K562 (cell line): ENCODE data around the gene CCDC136. TPM values are rescaled to one million over a fixed set of nuclear protein-coding genes. Genes with fewer than 3 reads are reported as not detected.
A peak's percentile ranks its signal among the peaks of the same experiment; 100 is the strongest.

Source experiments
- ASH1L ChIP-seq: fragments of 450-650 bp; IDR thresholded peaks from 2 replicates; pipeline ENCODE4 v1.6.1; 2018; ENCODE audit warnings: borderline replicate concordance, mild to moderate bottlenecking, low read depth; ENCODE audit not compliant: partially characterized antibody
- C11orf30 ChIP-seq: fragments of 450-650 bp; IDR thresholded peaks from 2 replicates; pipeline ENCODE4 v1.6.1; 2016; ENCODE audit warnings: low read depth, mild to moderate bottlenecking
- CBX1 ChIP-seq: sonication (generic); IDR thresholded peaks from 2 replicates; pipeline ENCODE4 v1.6.1; 2016; ENCODE audit warnings: antibody characterized with exemption, low read depth, mild to moderate bottlenecking
- CHD4 ChIP-seq: fragments of 200-600 bp; sonication (generic); IDR thresholded peaks from 3 replicates; pipeline ENCODE4 v1.6.1; 2012; ENCODE audit warnings: low read depth, mild to moderate bottlenecking, mixed read lengths, low read length, inconsistent platforms; ENCODE audit not compliant: insufficient read depth, insufficient replicate concordance, poor library complexity, severe bottlenecking
- FOS ChIP-seq: IDR thresholded peaks from 3 replicates; pipeline ENCODE4 v1.6.1; 2011; ENCODE audit not compliant: insufficient read length; ENCODE audit errors: extremely low read depth
- FOXA1 ChIP-seq: fragments of 450-650 bp; IDR thresholded peaks from 2 replicates; pipeline ENCODE4 v1.6.1; 2016; ENCODE audit warnings: mild to moderate bottlenecking, borderline replicate concordance
- GABPB1 ChIP-seq: sonication (generic); formaldehyde crosslinking; IDR thresholded peaks from 2 replicates; pipeline ENCODE4 v1.8.0; 2022; ENCODE audit warnings: mild to moderate bottlenecking, missing genetic modification reagents
- HDGF ChIP-seq: fragments of 450-650 bp; IDR thresholded peaks from 2 replicates; pipeline ENCODE4 v1.6.1; 2016
- HMG20A ChIP-seq: fragments of 450-650 bp; formaldehyde crosslinking; conservative IDR thresholded peaks from 2 replicates; pipeline ENCODE4 v1.4.0; 2020; ENCODE audit warnings: mild to moderate bottlenecking, mixed read lengths
- HNRNPL ChIP-seq: fragments of 200-400 bp; formaldehyde crosslinking; IDR thresholded peaks from 2 replicates; pipeline ENCODE4 v1.6.1; 2017; ENCODE audit warnings: low read depth, mild to moderate bottlenecking, low read length
- LARP7 ChIP-seq: fragments of 450-650 bp; IDR thresholded peaks from 2 replicates; pipeline ENCODE4 v1.6.1; 2016
- MED1 ChIP-seq: sonication (generic); formaldehyde crosslinking; IDR thresholded peaks from 2 replicates; pipeline ENCODE4 v1.8.1; 2023; ENCODE audit warnings: missing genetic modification reagents, borderline replicate concordance
- MXI1 ChIP-seq: IDR thresholded peaks from 2 replicates; pipeline ENCODE4 v1.6.1; 2011; ENCODE audit warnings: low read depth, mild to moderate bottlenecking, improper control_type of control experiment, low read length
- NONO ChIP-seq, 2 experiments: fragments of 200-400 bp in 1 of 2; fragments of 450-650 bp in 1 of 2; formaldehyde crosslinking in 1 of 2; IDR thresholded peaks; 2 replicates each; pipeline ENCODE4 v1.6.1; 2017; ENCODE audit warnings: low read depth in 2 of 2, mild to moderate bottlenecking in 2 of 2, moderate library complexity in 2 of 2, low read length in 1 of 2
- NR2F6 ChIP-seq: fragments of 450-650 bp; formaldehyde crosslinking; IDR thresholded peaks from 2 replicates; pipeline ENCODE4 v1.4.0; 2020; ENCODE audit warnings: mild to moderate bottlenecking
- PHTF2 ChIP-seq: fragments of 250-450 bp; sonication (Bioruptor Pico); IDR thresholded peaks from 2 replicates; pipeline ENCODE4 v1.5.0; 2021; ENCODE audit warnings: mild to moderate bottlenecking
- POLR3G ChIP-seq: IDR thresholded peaks from 2 replicates; pipeline ENCODE4 v1.6.1; 2011; ENCODE audit not compliant: insufficient read length, insufficient replicate concordance; ENCODE audit errors: extremely low read depth
- PRMT5 ChIP-seq: sonication (generic); formaldehyde crosslinking; IDR thresholded peaks from 2 replicates; pipeline ENCODE4 v1.5.0; 2020; ENCODE audit warnings: missing genetic modification reagents
- RBM34 ChIP-seq: fragments of 200-400 bp; formaldehyde crosslinking; IDR thresholded peaks from 2 replicates; pipeline ENCODE4 v1.6.1; 2018; ENCODE audit warnings: low read length, borderline replicate concordance; ENCODE audit not compliant: insufficient read depth
- SMAD1 ChIP-seq: fragments of 150-350 bp; IDR thresholded peaks from 2 replicates; pipeline ENCODE4 v1.6.1; 2014; ENCODE audit warnings: low read length, low read depth; ENCODE audit not compliant: partially characterized antibody
- SRSF9 ChIP-seq: fragments of 200-400 bp; formaldehyde crosslinking; IDR thresholded peaks from 2 replicates; pipeline ENCODE4 v1.6.1; 2017; ENCODE audit warnings: low read depth, low read length, borderline replicate concordance
- ZNF174 ChIP-seq: fragments of 250-450 bp; sonication (Bioruptor Pico); IDR thresholded peaks from 2 replicates; pipeline ENCODE4 v1.4.0; 2020; ENCODE audit warnings: mild to moderate bottlenecking
- ZNF197 ChIP-seq: fragments of 200-800 bp; sonication (Bioruptor generic); IDR thresholded peaks from 2 replicates; pipeline ENCODE4 v1.6.1; 2016; ENCODE audit warnings: low read depth, missing genetic modification characterization, missing compliant biosample characterization
- ZNF217 ChIP-seq: sonication (generic); formaldehyde crosslinking; IDR thresholded peaks from 2 replicates; pipeline ENCODE4 v1.8.0; 2022; ENCODE audit warnings: mild to moderate bottlenecking, missing genetic modification reagents
- ZNF347 ChIP-seq: fragments of 450-650 bp; formaldehyde crosslinking; IDR thresholded peaks from 2 replicates; pipeline ENCODE4 v1.4.0; 2020; ENCODE audit warnings: low read depth, mild to moderate bottlenecking, moderate library complexity
- ZNF354B ChIP-seq: fragments of 250-450 bp; sonication (Bioruptor Pico); IDR thresholded peaks from 2 replicates; pipeline ENCODE4 v1.4.0; 2020
- polyA plus RNA-seq, 8 experiments: library from polyadenylated mRNA; depleted of rRNA in 4 of 8; stranded (reverse) in 5 of 8; unstranded in 3 of 8; fragments of >200 nt; fragmentation: Nextera tagmentation in 2 of 8; fragmentation: Illumina TruSeq in 1 of 8; extraction: Ambion mirVana in 2 of 8; extraction: Trizol in 1 of 8; gene quantifications; 2 replicates each; pipeline versions ENCODE4 v1.2.1 to v1.2.3, GENCODE V29; 2011 to 2014; ENCODE audit warnings: inconsistent platforms in 1 of 8, missing spikeins in 1 of 8
- total RNA-seq, 7 experiments: library from RNA; depleted of rRNA in 6 of 7; stranded (reverse); fragments of >200 nt in 6 of 7; fragmentation: Illumina TruSeq in 2 of 7; extraction: Trizol in 2 of 7; gene quantifications; 2 replicates each; pipeline versions ENCODE4 v1.2.1 to v1.2.3, GENCODE V29; 2011 to 2021; ENCODE audit warnings: low replicate concordance in 1 of 7
- TF ChIP-seq, protein P1 (sequence below), 3 experiments: fragments of 200-800 bp in 1 of 3; fragments of 250-450 bp in 1 of 3; fragments of 450-650 bp in 1 of 3; sonication (Bioruptor Pico) in 1 of 3; sonication (Bioruptor generic) in 1 of 3; formaldehyde crosslinking in 1 of 3; IDR thresholded peaks; 2 replicates each; pipeline versions ENCODE4 v1.6.1 to v1.8.0; 2016 to 2022; ENCODE audit warnings: mild to moderate bottlenecking in 2 of 3, missing genetic modification characterization in 2 of 3, missing compliant biosample characterization in 1 of 3, moderate library complexity in 1 of 3

Gene CCDC136
- total and polyA plus RNA-seq, 9 of the 15 experiments (the other 6 are each of a cell fraction or from before 2014, with no cell fraction given) = 2.4 to 40.8 (median 26.5) TPM

DNA sequence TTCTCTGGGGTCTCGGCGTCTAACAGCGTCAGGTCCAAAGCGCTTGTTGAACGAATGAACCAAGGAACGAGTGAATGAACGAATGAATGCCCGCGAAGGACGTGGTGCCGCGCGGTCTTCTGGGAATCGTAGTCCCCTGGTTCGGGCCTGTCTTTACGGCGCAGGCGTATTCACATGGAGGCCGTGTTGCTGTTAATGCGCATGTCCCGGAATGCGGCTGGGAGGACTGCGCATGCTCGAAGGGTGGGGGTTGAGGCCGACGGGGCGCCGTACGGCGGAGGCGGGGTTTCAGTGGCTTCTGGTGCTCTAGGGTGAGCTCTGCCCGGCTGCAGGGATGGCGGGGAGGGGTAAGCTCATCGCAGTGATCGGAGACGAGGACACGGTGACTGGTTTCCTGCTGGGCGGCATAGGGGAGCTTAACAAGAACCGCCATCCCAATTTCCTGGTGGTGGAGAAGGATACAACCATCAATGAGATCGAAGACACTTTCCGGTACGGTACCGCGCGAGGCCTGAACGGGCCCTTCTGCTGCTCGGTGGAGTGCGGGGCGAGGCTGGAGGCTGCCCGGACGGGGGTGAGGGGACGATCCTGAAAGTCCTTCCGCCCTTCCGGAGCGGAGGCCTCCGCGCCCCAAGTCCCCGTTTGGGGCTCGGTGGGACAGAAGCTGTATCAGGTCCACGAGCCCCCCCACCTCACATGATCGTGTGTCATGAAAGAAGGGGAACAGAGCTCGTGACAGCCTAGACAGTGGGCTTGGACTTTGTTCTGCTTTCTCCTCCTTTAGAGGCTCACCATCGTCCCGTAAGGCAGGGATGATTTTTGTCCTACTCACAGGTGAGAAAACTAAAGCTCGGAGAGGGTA, 71.0 kb downstream of the CCDC136 start, which contains the start of gene ATP6V1F (continued):
- TF ChIP-seq ASH1L = no peak
- no peak for TF ChIP-seq CHD4
- TF ChIP-seq C11orf30 = no peak
- TF ChIP-seq FOS = no peak
- TF ChIP-seq MED1 = no peak
- no peak for TF ChIP-seq HNRNPL
- peak; percentile 51; the same call in 1 of the 2 replicates for TF ChIP-seq MXI1
- TF ChIP-seq ZNF354B (CRISPR knock-in tag) = no peak
- peak; percentile 72 for TF ChIP-seq GABPB1 (CRISPR knock-in tag)
- no peak for TF ChIP-seq SRSF9
- TF ChIP-seq NONO (IDR thresholded peaks at IDR 0.05; ENCODE audit: low read depth in 2 of 2, low read length in 1 of 2) = peak in 1 of 2 experiments; percentile 70; a peak in 1 of 4 replicates
- no peak for TF ChIP-seq POLR3G
- no peak for TF ChIP-seq FOXA1
- TF ChIP-seq ZNF197 (CRISPR knock-in tag) = no peak; the same call in 1 of the 2 replicates
- TF ChIP-seq ZNF174 (CRISPR knock-in tag) = no peak
- TF ChIP-seq RBM34 = no peak
- TF ChIP-seq NR2F6 = 0 out of 2 replicates have a peak, but pooled peaks have one; percentile 15
- no peak for TF ChIP-seq ZNF217
- TF ChIP-seq, protein P1, sequence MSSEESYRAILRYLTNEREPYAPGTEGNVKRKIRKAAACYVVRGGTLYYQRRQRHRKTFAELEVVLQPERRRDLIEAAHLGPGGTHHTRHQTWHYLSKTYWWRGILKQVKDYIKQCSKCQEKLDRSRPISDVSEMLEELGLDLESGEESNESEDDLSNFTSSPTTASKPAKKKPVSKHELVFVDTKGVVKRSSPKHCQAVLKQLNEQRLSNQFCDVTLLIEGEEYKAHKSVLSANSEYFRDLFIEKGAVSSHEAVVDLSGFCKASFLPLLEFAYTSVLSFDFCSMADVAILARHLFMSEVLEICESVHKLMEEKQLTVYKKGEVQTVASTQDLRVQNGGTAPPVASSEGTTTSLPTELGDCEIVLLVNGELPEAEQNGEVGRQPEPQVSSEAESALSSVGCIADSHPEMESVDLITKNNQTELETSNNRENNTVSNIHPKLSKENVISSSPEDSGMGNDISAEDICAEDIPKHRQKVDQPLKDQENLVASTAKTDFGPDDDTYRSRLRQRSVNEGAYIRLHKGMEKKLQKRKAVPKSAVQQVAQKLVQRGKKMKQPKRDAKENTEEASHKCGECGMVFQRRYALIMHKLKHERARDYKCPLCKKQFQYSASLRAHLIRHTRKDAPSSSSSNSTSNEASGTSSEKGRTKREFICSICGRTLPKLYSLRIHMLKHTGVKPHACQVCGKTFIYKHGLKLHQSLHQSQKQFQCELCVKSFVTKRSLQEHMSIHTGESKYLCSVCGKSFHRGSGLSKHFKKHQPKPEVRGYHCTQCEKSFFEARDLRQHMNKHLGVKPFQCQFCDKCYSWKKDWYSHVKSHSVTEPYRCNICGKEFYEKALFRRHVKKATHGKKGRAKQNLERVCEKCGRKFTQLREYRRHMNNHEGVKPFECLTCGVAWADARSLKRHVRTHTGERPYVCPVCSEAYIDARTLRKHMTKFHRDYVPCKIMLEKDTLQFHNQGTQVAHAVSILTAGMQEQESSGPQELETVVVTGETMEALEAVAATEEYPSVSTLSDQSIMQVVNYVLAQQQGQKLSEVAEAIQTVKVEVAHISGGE (CRISPR knock-in tag; IDR thresholded peaks at IDR 0.05) = no peak; a peak in 1 of 6 replicates
- TF ChIP-seq HDGF = no peak; the same call in 1 of the 2 replicates
- TF ChIP-seq LARP7 = peak; percentile 81; the same call in 1 of the 2 replicates
- 0 out of 2 replicates have a peak, but pooled peaks have one; percentile 1 for TF ChIP-seq HMG20A (CRISPR knock-in tag)
- TF ChIP-seq ZNF347 = no peak
- TF ChIP-seq PRMT5 = no peak
- TF ChIP-seq CBX1 = peak; percentile 41; the same call in 1 of the 2 replicates
- no peak for TF ChIP-seq PHTF2
- no peak for TF ChIP-seq SMAD1
